Measurements from ENCODE around the gene TMSB15A. TPM values are rescaled to one million over a fixed set of nuclear protein-coding genes. Genes with fewer than 3 reads are reported as not detected.

TMSB15A gene
- total RNA-seq = 0.68 TPM in 1 of 2 replicates, not detected in the other

DNA sequence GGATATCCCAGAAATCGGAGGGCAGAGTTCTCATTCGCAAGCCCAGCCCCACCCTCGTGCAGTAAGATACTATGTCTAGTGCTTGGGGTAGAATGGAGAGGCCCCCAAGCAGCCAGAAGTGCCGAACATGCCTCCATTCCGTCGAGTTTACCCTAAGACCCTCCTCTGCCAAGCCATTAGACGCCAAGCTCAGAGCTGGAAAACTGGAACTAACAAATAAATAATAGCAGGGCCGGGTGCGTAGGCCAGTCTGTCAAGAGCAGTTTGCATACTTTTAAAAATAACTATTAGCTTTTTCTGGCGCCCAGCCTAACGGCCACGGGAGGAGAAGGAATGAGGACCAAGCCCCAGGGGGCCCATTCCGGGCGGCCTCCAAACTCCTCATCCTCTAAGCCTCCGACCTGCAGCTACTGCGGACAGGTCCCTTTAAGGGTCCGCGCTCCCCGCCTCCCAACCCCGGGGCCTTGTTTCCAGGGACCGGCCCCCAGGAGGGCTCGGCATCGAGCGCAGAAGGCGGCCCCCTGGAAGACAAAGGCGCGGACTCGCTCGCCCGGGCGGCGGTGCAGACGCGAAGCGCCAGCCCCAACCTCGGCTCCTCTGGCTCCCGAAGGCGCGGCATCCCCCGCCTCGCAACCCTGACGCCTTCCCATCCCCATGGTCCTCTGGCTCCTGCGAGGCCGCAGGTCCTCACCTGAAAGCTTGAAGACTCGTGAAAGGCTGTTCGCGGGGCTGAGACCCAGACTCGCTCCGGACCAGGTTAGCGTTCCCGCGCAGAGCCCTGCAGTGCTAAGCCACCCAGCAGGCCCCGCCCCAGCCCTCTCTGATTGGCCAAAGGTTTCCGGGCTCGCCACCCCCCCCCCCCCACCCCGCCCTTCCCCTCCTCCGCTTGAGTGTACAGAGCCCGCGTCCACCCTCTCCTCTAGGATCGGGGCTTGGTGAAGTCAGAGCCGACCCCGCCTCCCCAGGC is at the start of gene TMSB15A:
TSS of gene TMSB15A (minus strand) at position 765 of the 967 bp plus-strand sequence.

DNA sequence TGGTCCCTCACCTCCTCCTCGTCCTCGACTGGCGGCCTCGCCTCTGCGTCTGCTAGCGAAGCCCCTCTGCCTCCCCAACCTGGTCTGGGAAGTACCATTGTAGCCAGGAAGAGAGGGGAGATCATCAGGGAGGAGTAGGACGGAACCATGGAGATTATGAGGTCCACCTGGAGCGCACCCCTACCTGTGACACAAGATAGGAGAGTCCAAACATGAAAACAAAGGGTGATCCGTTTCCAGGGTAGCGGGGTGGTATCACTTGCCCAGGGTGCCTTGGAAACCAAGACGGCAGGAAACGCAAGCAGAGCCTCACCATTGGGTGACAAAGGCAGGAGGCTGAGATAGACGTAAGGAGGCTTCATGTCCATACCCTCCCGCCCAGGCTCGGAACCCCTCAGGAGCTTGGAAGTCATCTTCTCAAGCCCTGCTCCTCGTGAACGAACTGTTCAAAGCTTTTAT is 44.7 kb downstream of the TMSB15A start, which contains the start of gene TCP11X2:
TSS of gene TCP11X2 (minus strand) at position 51 of the 459 bp plus-strand sequence.

Other genes with a start within 250 kb of the TMSB15A start
- not detected in 2 replicates for gene NXF2B, start 76.7 kb downstream of the TMSB15A start, total RNA-seq
- not detected in 2 replicates for gene TCP11X2, start 44.9 kb downstream of the TMSB15A start, total RNA-seq
- 7.3 and 10.3 TPM in 2 replicates for gene ARMCX5, start 82.8 kb upstream of the TMSB15A start, total RNA-seq
- gene GPRASP1, start 134.7 kb upstream of the TMSB15A start, total RNA-seq = 0.04 and 0.08 TPM in 2 replicates
- gene GPRASP2, start 195.7 kb upstream of the TMSB15A start, total RNA-seq = 4.5 and 6.0 TPM in 2 replicates
- gene GPRASP3, start 204.0 kb upstream of the TMSB15A start, total RNA-seq = 0.62 and 1.9 TPM in 2 replicates

All from hair follicular keratinocyte (primary cell).